PC-9 (cell line): ENCODE data around the gene TNRC6C. TPM values are rescaled to one million over a fixed set of nuclear protein-coding genes. Genes with fewer than 3 reads are reported as not detected.

Source experiments
- BruUV-seq: library from RNA; stranded (reverse); fragments of 400-500 nt; replicated peaks from 2 replicates; lab custom pipeline; 2021; lab: Mats Ljungman, UMichigan
- CTCF ChIA-PET: fragments of 300-600 bp; sonication (Branson Sonifier 250); formaldehyde crosslinking; loops from one replicate; lab custom pipeline; 2022; ENCODE audit warnings: antibody characterized with exemption; lab: Charles Lee
- POLR2A ChIA-PET: fragments of 300-600 bp; sonication (Branson Sonifier 250); formaldehyde crosslinking; loops from one replicate; lab custom pipeline; 2022; ENCODE audit warnings: antibody characterized with exemption; ENCODE audit not compliant: unreplicated experiment; lab: Charles Lee
- DNase-seq, 2 experiments: peaks; one replicate each; pipeline versions ENCODE4 v3.0.0 to v3.0.0-alpha.2; 2015 to 2022; ENCODE audit warnings: mixed read lengths in 1 of 2
- H2AFZ ChIP-seq: fragments of 200-600 bp; sonication (generic); 2 replicates; pipeline ENCODE4 v1.8.1; 2017; ENCODE audit warnings: antibody characterized with exemption
- H3F3A ChIP-seq: fragments of 200-600 bp; sonication (generic); 2 replicates; pipeline ENCODE4 v1.8.1; 2017; ENCODE audit warnings: antibody characterized with exemption, mild to moderate bottlenecking, low read depth; ENCODE audit not compliant: insufficient read depth
- H3K27ac ChIP-seq: fragments of 200-600 bp; sonication (generic); 2 replicates; pipeline ENCODE4 v1.6.1; 2016; ENCODE audit warnings: mixed run types
- H3K27me3 ChIP-seq: fragments of 200-600 bp; sonication (generic); 2 replicates; pipeline ENCODE4 v1.6.1; 2016; ENCODE audit warnings: low read depth, mixed run types; ENCODE audit not compliant: insufficient read depth
- H3K36me3 ChIP-seq: fragments of 200-600 bp; sonication (generic); 2 replicates; pipeline ENCODE4 v1.6.1; 2016; ENCODE audit warnings: low read depth, mixed run types
- H3K4me1 ChIP-seq: fragments of 200-600 bp; sonication (generic); replicated peaks from 2 replicates; pipeline ENCODE4 v1.6.1; 2016; ENCODE audit warnings: mixed run types; ENCODE audit not compliant: insufficient read depth
- H3K4me2 ChIP-seq: fragments of 200-600 bp; sonication (generic); 2 replicates; pipeline ENCODE4 v1.6.1; 2017; ENCODE audit warnings: mixed run types
- H3K4me3 ChIP-seq: fragments of 200-600 bp; sonication (generic); 2 replicates; pipeline ENCODE4 v1.6.1; 2016; ENCODE audit warnings: mixed run types
- H3K79me2 ChIP-seq: fragments of 200-600 bp; sonication (generic); 2 replicates; pipeline ENCODE4 v1.6.1; 2017; ENCODE audit warnings: low read depth, mixed run types
- H3K9me2 ChIP-seq: fragments of 200-600 bp; sonication (generic); 2 replicates; pipeline ENCODE4 v1.8.1; 2017; ENCODE audit warnings: mild to moderate bottlenecking; ENCODE audit not compliant: insufficient read depth
- H3K9me3 ChIP-seq: fragments of 200-600 bp; sonication (generic); 2 replicates; pipeline ENCODE4 v1.8.1; 2016; ENCODE audit warnings: low read depth; ENCODE audit not compliant: insufficient read depth
- H4K20me1 ChIP-seq: fragments of 200-600 bp; sonication (generic); 2 replicates; pipeline ENCODE4 v1.8.1; 2017; ENCODE audit not compliant: insufficient read depth
- CTCF ChIP-seq: fragments of 200-600 bp; sonication (generic); conservative IDR thresholded peaks from 2 replicates; pipeline ENCODE4 v1.6.1; 2017; ENCODE audit warnings: mixed run types, antibody characterized with exemption, mild to moderate bottlenecking, moderate library complexity
- EZH2 ChIP-seq: fragments of 200-600 bp; sonication (generic); IDR thresholded peaks from 2 replicates; pipeline ENCODE4 v1.8.0; 2017; ENCODE audit warnings: antibody characterized with exemption, low read depth
- intact Hi-C: fragments of 100-400 bp; cut with micrococcal nuclease; formaldehyde crosslinking; loops from one replicate; pipeline ENCODE4 v1.10.0; 2022; ENCODE audit not compliant: unreplicated experiment
- total RNA-seq: library from RNA; stranded (reverse); gene quantifications from 2 replicates; pipeline ENCODE4 v1.2.3, GENCODE V29; 2021

TNRC6C gene
- total RNA-seq, 1 experiment from 2014 or later: 0.37 TPM

GRCh38 chr17:77928519-77929179 is 29.9 kb upstream of the TNRC6C start:
- Histone ChIP-seq H3K4me1 (no peaks in the 10 kb centered on the region), H3K4me2 (no peak overlapping the region), H3F3A (no peaks in the 10 kb centered on the region), H3K9me3 (no peaks in the 10 kb centered on the region), H3K27me3 (peaks cover 79% of the 10 kb centered on the region), H3K79me2 (no peaks in the 10 kb centered on the region), H3K9me2 (no peaks in the 10 kb centered on the region), H2AFZ (no peak overlapping the region), H3K36me3 (no peaks in the 10 kb centered on the region), H3K27ac (no peak overlapping the region), H3K4me3 (no peak overlapping the region), H4K20me1 (no peaks in the 10 kb centered on the region; the same call in 1 of the 2 replicates)
- no peak for TF ChIP-seq CTCF
- TF ChIP-seq EZH2: no peak
- no TSS peak for BruUV-seq
- POLR2A ChIA-PET: no interaction called here
- CTCF ChIA-PET: no interaction called here
- intact Hi-C loops: no loop called here
- DNase-seq: no peak

GRCh38 chr17:77929180-77929564 is 29.3 kb upstream of the TNRC6C start:
- TF ChIP-seq CTCF (no peak), EZH2 (no peak)
- peaks cover 79% of the 10 kb centered on the region for H3K27me3 ChIP-seq
- intact Hi-C loops: no loop called here

GRCh38 chr17:77929871-77930436 is 28.5 kb upstream of the TNRC6C start:
- Histone ChIP-seq H3K4me2 (no peak overlapping the region), H3K4me3 (no peak overlapping the region), H3K27me3 (peaks cover 79% of the 10 kb centered on the region), H2AFZ (no peak overlapping the region), H3K36me3 (no peaks in the 10 kb centered on the region), H3K9me3 (no peaks in the 10 kb centered on the region), H3K9me2 (no peaks in the 10 kb centered on the region), H4K20me1 (no peaks in the 10 kb centered on the region; the same call in 1 of the 2 replicates), H3K79me2 (no peaks in the 10 kb centered on the region), H3K27ac (no peak overlapping the region), H3F3A (no peaks in the 10 kb centered on the region), H3K4me1 (no peaks in the 10 kb centered on the region)
- BruUV-seq: no TSS peak
- intact Hi-C loops: no loop called here
- CTCF ChIA-PET: interaction anchor here (0.6 kb wide), 1 partner anchor 9 kb away, joined by 4 read pairs; no protein-coding TSS in a partner anchor
- no peak for TF ChIP-seq CTCF
- TF ChIP-seq EZH2: no peak
- POLR2A ChIA-PET: no interaction called here
- no peak for DNase-seq

More at GRCh38 chr17:77929180-77929564, 29.3 kb upstream of the TNRC6C start:
- no peak overlapping the region for H3K4me3 ChIP-seq
- no peaks in the 10 kb centered on the region for H3K79me2 ChIP-seq
- H3K4me1 ChIP-seq: no peaks in the 10 kb centered on the region
- no peak overlapping the region for H3K4me2 ChIP-seq
- no peaks in the 10 kb centered on the region for H3K9me2 ChIP-seq
- no peaks in the 10 kb centered on the region; the same call in 1 of the 2 replicates for H4K20me1 ChIP-seq
- H2AFZ ChIP-seq: no peak overlapping the region
- CTCF ChIA-PET: no interaction called here
- POLR2A ChIA-PET: no interaction called here
- no TSS peak for BruUV-seq
- no peak overlapping the region for H3K27ac ChIP-seq
- no peaks in the 10 kb centered on the region for H3K36me3 ChIP-seq
- DNase-seq: no peak
- no peaks in the 10 kb centered on the region for H3F3A ChIP-seq
- H3K9me3 ChIP-seq: no peaks in the 10 kb centered on the region
